Measurements from ENCODE around the gene IVNS1ABP. TPM values are rescaled to one million over a fixed set of nuclear protein-coding genes. Genes with fewer than 3 reads are reported as not detected.

Gene IVNS1ABP
- total and polyA plus RNA-seq, 10 of the 15 experiments (the other 5 are each of a cell fraction or from before 2014, with no cell fraction given) = 19.2 to 154 (median 43.9) TPM

DNA sequence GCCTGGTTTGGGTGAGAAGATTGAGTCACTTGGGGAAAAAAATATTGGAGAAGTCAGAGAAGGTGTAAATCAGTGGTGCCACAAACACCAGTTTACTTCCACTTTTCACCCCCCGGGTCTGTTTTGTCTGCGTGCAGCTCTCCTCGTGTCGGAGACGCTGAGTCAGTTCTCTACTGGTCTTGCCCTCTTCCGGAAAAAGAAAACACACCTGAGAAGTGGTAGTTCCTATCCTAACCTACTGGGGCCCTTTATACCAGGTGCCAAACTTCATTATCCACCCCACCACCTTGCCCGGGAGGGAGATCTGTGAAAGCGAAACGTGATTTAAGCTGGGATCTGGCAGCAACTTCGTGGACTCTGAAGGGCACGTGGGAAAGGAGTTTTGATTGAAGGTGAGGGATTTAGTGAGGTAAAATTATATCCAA is 855 bp upstream of the IVNS1ABP start (continued):
- TF ChIP-seq BHLHE40 (IDR thresholded peaks at IDR 0.05; ENCODE audit: borderline replicate concordance in 1 of 2, low read depth in 2 of 2, low read length in 1 of 2) = peak; percentile 71 to 78; a peak in 3 of 4 replicates
- peak; percentile 43; the same call in 1 of the 2 replicates for TF ChIP-seq SPI1 (IDR thresholded peaks at IDR 0.05; ENCODE audit: borderline replicate concordance, insufficient read depth, low read depth, low read length)
- TF ChIP-seq YY1 (IDR thresholded peaks at IDR 0.05; ENCODE audit: low read depth, low read length) = no peak
- TF ChIP-seq BRCA1 (IDR thresholded peaks at IDR 0.05; ENCODE audit: low read depth, low read length) = no peak
- no peak for TF ChIP-seq RCOR1 (conservative IDR thresholded peaks at IDR 0.05; ENCODE audit: low read depth, low read length)
- peak; percentile 13; the same call in 1 of the 2 replicates for TF ChIP-seq DPF2 (IDR thresholded peaks at IDR 0.05)
- TF ChIP-seq, protein P1, sequence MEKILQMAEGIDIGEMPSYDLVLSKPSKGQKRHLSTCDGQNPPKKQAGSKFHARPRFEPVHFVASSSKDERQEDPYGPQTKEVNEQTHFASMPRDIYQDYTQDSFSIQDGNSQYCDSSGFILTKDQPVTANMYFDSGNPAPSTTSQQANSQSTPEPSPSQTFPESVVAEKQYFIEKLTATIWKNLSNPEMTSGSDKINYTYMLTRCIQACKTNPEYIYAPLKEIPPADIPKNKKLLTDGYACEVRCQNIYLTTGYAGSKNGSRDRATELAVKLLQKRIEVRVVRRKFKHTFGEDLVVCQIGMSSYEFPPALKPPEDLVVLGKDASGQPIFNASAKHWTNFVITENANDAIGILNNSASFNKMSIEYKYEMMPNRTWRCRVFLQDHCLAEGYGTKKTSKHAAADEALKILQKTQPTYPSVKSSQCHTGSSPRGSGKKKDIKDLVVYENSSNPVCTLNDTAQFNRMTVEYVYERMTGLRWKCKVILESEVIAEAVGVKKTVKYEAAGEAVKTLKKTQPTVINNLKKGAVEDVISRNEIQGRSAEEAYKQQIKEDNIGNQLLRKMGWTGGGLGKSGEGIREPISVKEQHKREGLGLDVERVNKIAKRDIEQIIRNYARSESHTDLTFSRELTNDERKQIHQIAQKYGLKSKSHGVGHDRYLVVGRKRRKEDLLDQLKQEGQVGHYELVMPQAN (conservative IDR thresholded peaks at IDR 0.05) = no peak
- TF ChIP-seq, protein P2, sequence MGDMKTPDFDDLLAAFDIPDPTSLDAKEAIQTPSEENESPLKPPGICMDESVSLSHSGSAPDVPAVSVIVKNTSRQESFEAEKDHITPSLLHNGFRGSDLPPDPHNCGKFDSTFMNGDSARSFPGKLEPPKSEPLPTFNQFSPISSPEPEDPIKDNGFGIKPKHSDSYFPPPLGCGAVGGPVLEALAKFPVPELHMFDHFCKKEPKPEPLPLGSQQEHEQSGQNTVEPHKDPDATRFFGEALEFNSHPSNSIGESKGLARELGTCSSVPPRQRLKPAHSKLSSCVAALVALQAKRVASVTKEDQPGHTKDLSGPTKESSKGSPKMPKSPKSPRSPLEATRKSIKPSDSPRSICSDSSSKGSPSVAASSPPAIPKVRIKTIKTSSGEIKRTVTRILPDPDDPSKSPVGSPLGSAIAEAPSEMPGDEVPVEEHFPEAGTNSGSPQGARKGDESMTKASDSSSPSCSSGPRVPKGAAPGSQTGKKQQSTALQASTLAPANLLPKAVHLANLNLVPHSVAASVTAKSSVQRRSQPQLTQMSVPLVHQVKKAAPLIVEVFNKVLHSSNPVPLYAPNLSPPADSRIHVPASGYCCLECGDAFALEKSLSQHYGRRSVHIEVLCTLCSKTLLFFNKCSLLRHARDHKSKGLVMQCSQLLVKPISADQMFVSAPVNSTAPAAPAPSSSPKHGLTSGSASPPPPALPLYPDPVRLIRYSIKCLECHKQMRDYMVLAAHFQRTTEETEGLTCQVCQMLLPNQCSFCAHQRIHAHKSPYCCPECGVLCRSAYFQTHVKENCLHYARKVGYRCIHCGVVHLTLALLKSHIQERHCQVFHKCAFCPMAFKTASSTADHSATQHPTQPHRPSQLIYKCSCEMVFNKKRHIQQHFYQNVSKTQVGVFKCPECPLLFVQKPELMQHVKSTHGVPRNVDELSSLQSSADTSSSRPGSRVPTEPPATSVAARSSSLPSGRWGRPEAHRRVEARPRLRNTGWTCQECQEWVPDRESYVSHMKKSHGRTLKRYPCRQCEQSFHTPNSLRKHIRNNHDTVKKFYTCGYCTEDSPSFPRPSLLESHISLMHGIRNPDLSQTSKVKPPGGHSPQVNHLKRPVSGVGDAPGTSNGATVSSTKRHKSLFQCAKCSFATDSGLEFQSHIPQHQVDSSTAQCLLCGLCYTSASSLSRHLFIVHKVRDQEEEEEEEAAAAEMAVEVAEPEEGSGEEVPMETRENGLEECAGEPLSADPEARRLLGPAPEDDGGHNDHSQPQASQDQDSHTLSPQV (IDR thresholded peaks at IDR 0.05) = no peak
- TF ChIP-seq TARDBP (IDR thresholded peaks at IDR 0.05; ENCODE audit: borderline replicate concordance) = no peak
- TF ChIP-seq CEBPB (IDR thresholded peaks at IDR 0.05; ENCODE audit: borderline replicate concordance in 1 of 2, low read depth in 2 of 2, low read length in 2 of 2) = no peak
- TF ChIP-seq CREB1 (IDR thresholded peaks at IDR 0.05; ENCODE audit: low read depth) = no peak
- TF ChIP-seq, protein P3, sequence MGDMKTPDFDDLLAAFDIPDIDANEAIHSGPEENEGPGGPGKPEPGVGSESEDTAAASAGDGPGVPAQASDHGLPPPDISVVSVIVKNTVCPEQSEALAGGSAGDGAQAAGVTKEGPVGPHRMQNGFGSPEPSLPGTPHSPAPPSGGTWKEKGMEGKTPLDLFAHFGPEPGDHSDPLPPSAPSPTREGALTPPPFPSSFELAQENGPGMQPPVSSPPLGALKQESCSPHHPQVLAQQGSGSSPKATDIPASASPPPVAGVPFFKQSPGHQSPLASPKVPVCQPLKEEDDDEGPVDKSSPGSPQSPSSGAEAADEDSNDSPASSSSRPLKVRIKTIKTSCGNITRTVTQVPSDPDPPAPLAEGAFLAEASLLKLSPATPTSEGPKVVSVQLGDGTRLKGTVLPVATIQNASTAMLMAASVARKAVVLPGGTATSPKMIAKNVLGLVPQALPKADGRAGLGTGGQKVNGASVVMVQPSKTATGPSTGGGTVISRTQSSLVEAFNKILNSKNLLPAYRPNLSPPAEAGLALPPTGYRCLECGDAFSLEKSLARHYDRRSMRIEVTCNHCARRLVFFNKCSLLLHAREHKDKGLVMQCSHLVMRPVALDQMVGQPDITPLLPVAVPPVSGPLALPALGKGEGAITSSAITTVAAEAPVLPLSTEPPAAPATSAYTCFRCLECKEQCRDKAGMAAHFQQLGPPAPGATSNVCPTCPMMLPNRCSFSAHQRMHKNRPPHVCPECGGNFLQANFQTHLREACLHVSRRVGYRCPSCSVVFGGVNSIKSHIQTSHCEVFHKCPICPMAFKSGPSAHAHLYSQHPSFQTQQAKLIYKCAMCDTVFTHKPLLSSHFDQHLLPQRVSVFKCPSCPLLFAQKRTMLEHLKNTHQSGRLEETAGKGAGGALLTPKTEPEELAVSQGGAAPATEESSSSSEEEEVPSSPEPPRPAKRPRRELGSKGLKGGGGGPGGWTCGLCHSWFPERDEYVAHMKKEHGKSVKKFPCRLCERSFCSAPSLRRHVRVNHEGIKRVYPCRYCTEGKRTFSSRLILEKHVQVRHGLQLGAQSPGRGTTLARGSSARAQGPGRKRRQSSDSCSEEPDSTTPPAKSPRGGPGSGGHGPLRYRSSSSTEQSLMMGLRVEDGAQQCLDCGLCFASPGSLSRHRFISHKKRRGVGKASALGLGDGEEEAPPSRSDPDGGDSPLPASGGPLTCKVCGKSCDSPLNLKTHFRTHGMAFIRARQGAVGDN (IDR thresholded peaks at IDR 0.05) = peak; percentile 61
- TF ChIP-seq, protein P4, sequence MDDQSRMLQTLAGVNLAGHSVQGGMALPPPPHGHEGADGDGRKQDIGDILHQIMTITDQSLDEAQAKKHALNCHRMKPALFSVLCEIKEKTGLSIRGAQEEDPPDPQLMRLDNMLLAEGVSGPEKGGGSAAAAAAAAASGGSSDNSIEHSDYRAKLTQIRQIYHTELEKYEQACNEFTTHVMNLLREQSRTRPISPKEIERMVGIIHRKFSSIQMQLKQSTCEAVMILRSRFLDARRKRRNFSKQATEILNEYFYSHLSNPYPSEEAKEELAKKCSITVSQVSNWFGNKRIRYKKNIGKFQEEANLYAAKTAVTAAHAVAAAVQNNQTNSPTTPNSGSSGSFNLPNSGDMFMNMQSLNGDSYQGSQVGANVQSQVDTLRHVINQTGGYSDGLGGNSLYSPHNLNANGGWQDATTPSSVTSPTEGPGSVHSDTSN (IDR thresholded peaks at IDR 0.05; ENCODE audit: insufficient replicate concordance, low read depth, low read length) = no peak
- no peak for TF ChIP-seq MYC (IDR thresholded peaks at IDR 0.05; ENCODE audit: insufficient read depth, insufficient read length, insufficient replicate concordance, low read length, severe bottlenecking)
- no peak for TF ChIP-seq ASH2L (IDR thresholded peaks at IDR 0.05; ENCODE audit: borderline replicate concordance, low read depth)
- TF ChIP-seq, protein P5, sequence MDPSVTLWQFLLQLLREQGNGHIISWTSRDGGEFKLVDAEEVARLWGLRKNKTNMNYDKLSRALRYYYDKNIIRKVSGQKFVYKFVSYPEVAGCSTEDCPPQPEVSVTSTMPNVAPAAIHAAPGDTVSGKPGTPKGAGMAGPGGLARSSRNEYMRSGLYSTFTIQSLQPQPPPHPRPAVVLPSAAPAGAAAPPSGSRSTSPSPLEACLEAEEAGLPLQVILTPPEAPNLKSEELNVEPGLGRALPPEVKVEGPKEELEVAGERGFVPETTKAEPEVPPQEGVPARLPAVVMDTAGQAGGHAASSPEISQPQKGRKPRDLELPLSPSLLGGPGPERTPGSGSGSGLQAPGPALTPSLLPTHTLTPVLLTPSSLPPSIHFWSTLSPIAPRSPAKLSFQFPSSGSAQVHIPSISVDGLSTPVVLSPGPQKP (IDR thresholded peaks at IDR 0.05; ENCODE audit: low read depth, low read length) = peak; percentile 52; the same call in 1 of the 2 replicates
- no peak for TF ChIP-seq ESRRA (IDR thresholded peaks at IDR 0.05; ENCODE audit: low read length)

Measured in GM12878 (cell line).